ENCODE results near the gene SECISBP2.

SECISBP2 gene

DNA sequence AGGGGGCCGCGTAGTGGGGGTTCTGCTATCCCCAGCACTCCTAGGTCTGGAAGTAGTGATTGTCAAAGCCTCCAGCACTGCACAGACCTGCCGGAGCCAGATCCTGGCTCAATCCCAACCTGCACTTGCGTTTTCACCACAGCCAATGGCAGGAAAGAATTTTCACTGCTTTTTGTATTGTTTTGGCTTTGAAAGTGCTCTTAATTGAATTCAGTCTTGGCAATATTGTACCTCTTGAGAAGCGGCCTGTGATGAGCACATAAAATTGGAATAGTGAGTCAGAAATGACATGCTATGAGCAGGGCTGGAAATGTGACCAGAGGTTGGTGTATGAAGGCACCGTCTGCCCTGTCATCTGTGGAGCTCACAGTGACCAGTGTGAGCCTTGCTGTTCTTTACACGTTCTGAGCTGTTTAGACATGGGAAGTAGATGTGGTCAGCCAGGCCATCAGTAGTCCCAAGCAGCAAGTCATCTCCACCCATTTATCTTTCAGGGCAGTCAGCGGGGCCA lies 41.5 kb downstream of the SECISBP2 start:
- TF ChIP-seq, protein P1, sequence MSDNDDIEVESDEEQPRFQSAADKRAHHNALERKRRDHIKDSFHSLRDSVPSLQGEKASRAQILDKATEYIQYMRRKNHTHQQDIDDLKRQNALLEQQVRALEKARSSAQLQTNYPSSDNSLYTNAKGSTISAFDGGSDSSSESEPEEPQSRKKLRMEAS (IDR thresholded peaks at IDR 0.05; ENCODE audit: low read depth, low read length): no peak
- TF ChIP-seq MYC (IDR thresholded peaks at IDR 0.05; ENCODE audit: low read depth, low read length) (no peak), POLR2A (IDR thresholded peaks at IDR 0.05; ENCODE audit: extremely low read depth, insufficient read length) (no peak)
- TF ChIP-seq, protein P2, sequence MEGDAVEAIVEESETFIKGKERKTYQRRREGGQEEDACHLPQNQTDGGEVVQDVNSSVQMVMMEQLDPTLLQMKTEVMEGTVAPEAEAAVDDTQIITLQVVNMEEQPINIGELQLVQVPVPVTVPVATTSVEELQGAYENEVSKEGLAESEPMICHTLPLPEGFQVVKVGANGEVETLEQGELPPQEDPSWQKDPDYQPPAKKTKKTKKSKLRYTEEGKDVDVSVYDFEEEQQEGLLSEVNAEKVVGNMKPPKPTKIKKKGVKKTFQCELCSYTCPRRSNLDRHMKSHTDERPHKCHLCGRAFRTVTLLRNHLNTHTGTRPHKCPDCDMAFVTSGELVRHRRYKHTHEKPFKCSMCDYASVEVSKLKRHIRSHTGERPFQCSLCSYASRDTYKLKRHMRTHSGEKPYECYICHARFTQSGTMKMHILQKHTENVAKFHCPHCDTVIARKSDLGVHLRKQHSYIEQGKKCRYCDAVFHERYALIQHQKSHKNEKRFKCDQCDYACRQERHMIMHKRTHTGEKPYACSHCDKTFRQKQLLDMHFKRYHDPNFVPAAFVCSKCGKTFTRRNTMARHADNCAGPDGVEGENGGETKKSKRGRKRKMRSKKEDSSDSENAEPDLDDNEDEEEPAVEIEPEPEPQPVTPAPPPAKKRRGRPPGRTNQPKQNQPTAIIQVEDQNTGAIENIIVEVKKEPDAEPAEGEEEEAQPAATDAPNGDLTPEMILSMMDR (IDR thresholded peaks at IDR 0.05; ENCODE audit: low read depth, low read length): no peak
- H3K4me3 ChIP-seq (ENCODE audit: low read depth, low read length): no peak overlapping the region

DNA sequence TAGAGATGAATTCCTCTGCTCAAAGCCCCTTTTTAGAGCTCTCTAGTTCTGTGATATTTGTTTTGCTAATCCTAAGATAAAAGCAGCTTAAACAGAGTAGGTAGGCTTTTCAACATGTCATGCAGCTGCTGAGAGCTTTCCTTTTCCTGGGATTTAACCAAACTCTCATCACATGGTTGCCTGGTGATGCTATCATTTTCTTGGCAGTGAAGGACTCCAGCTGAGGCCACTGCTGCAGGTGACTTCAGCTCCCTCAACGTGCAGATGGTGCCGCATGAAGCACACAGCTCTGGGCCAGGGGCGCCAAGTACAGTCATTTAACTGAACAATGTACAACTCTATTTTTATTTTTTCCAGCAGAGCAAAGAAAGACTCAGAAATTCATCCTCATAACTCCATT lies 42.2 kb downstream of the SECISBP2 start:
- H3K4me3 ChIP-seq (ENCODE audit: low read depth, low read length): no peak overlapping the region
- no peak for TF ChIP-seq MYC (IDR thresholded peaks at IDR 0.05; ENCODE audit: low read depth, low read length)
- TF ChIP-seq, protein P2 (IDR thresholded peaks at IDR 0.05; ENCODE audit: low read depth, low read length): no peak
- TF ChIP-seq, protein P1 (IDR thresholded peaks at IDR 0.05; ENCODE audit: low read depth, low read length): no peak
- no peak for TF ChIP-seq POLR2A (IDR thresholded peaks at IDR 0.05; ENCODE audit: extremely low read depth, insufficient read length)
- no peak for DNase-seq (ENCODE audit: low read depth)

More for the DNA sequence above, 41.5 kb downstream of the SECISBP2 start:
- no peak for DNase-seq (ENCODE audit: low read depth)

DNA sequence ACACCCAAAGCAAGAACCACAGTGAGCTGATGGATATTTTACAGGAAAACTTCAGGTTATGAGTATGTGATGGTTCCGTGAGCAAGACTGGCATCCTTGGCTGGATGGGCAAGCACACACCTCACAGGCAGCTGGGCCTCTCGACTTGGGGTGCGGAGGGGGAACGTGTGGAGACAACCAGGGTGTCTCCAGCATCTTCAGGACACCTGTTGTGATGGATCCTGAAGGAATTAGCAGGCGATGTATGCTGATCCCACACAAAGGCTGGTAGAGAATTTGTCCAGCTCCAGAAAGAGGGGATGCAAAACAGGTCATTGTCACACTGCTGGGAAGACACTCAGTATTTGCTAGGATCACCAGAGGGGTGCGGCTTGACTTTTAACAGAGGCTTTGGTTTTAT lies 42.7 kb downstream of the SECISBP2 start:
- TF ChIP-seq, protein P1 (IDR thresholded peaks at IDR 0.05; ENCODE audit: low read depth, low read length): no peak
- TF ChIP-seq POLR2A (IDR thresholded peaks at IDR 0.05; ENCODE audit: extremely low read depth, insufficient read length) (no peak), MYC (IDR thresholded peaks at IDR 0.05; ENCODE audit: low read depth, low read length) (no peak)
- TF ChIP-seq, protein P2 (IDR thresholded peaks at IDR 0.05; ENCODE audit: low read depth, low read length): no peak
- H3K4me3 ChIP-seq (ENCODE audit: low read depth, low read length): no peak overlapping the region
- no peak for DNase-seq (ENCODE audit: low read depth)

DNA sequence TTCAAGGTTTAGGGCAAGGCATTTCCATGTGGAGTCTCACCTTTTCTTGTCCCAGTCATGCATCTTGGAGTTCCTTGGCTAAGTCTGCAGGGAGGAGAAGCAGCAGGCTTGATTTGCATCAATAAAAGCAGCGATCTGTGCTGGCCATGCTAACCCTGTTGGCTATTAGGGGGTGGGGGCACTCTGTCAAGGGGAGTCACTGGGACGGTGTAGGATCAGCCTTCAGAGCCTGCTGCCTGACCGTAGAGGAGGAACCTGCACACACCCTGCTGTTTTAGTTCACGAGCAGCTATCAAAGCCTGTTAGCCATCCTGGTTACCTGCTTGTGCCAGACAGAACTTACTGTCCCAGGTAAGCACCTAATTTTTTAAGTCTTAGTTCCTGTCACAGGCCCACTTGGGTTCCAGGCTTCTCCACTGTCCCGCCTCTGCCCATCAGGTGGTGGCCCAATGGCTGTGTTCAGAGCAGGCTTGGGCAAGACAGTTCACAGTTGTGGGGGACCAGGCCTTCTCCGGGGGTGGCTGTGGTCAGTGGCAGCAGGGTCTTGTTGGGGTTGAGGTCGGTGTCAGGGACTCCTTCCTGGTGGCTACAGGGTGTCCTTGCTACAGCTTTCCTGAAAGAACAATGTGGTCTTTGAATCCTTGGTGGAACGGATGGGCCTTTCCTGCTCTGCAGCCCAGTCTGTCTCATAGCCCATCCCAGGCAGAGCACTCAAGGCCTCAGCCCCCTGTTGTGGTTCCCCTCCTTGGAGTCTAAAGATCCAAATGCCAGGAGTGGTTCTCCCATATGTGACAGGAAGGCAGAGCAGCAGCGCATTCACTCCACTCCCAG lies 43.7 kb downstream of the SECISBP2 start:
- TF ChIP-seq MYC (IDR thresholded peaks at IDR 0.05; ENCODE audit: low read depth, low read length) (no peak), POLR2A (IDR thresholded peaks at IDR 0.05; ENCODE audit: extremely low read depth, insufficient read length) (no peak)
- TF ChIP-seq, protein P1 (IDR thresholded peaks at IDR 0.05; ENCODE audit: low read depth, low read length): no peak
- TF ChIP-seq, protein P2 (IDR thresholded peaks at IDR 0.05; ENCODE audit: low read depth, low read length): no peak
- H3K4me3 ChIP-seq (ENCODE audit: low read depth, low read length): no peak overlapping the region
- no peak for DNase-seq (ENCODE audit: low read depth)

DNA sequence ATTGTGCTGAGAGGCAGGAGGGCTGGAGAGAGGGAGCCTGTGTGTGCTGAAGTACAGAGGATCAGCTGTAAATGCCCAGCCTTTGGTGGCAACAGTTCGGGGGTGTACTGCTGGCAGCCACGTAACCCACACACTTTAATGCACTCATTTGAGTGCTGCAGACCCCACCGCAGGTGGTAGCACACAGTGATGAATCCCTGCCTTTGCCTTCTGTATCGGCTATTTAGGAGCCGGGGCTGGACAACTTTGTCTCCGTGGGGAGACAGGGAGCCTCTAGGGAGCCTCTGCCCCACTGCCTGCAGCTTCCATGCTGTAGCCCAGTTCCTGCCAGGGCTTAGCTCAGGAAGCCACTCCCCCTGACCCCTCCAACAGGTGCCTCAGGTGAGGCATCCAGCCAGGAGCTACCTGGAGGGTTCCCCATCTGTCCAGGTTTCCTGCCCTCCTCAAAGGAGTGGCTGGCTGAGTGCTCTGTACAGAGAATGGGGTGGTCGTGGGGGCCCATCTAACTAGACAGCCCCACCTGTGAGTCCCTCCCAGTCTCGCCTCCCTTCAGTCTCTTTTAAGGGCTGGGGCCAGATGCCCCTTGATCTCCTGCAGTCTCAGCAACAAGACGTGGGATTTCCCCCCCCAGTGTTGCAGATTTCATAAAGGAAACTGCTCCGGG lies 44.5 kb downstream of the SECISBP2 start:
- DNase-seq (ENCODE audit: low read depth): no peak
- no peak overlapping the region for H3K4me3 ChIP-seq (ENCODE audit: low read depth, low read length)
- TF ChIP-seq, protein P2 (IDR thresholded peaks at IDR 0.05; ENCODE audit: low read depth, low read length): no peak
- TF ChIP-seq, protein P1 (IDR thresholded peaks at IDR 0.05; ENCODE audit: low read depth, low read length): no peak
- TF ChIP-seq POLR2A (IDR thresholded peaks at IDR 0.05; ENCODE audit: extremely low read depth, insufficient read length) (no peak), MYC (IDR thresholded peaks at IDR 0.05; ENCODE audit: low read depth, low read length) (no peak)

Measured in NB4 (cell line).